Activated T-helper 1 cell treated with anti-CD3 and anti-CD28 coated beads, Interleukin-12 subunit alpha, Interleukin-12 subunit beta, Interleukin-2, Interleukin-4 antibody, amounts not matched to agents 30 ng/mL and 10 ng/mL and 1 ng/mL, durations not matched to agents 14 hours and 24 hours and 36 hours (primary cell): Measurements from ENCODE around the gene KARS1. TPM values are rescaled to one million over a fixed set of nuclear protein-coding genes. Genes with fewer than 3 reads are reported as not detected.

Source experiments
- DNase-seq: peaks from one replicate; pipeline ENCODE4 v3.0.0; 2021; ENCODE audit warnings: low spot score
- H3K27ac Mint-ChIP-seq: one replicate; pipeline ENCODE4 v1.8.0; 2021; ENCODE audit warnings: mild to moderate bottlenecking, mixed read lengths
- H3K27me3 Mint-ChIP-seq: one replicate; pipeline ENCODE4 v1.8.0; 2022; ENCODE audit warnings: mild to moderate bottlenecking, moderate library complexity, mixed read lengths; ENCODE audit not compliant: insufficient read depth
- H3K36me3 Mint-ChIP-seq: one replicate; pipeline ENCODE4 v1.8.0; 2021; ENCODE audit warnings: low read depth, mixed read lengths
- H3K4me1 Mint-ChIP-seq: one replicate; pipeline ENCODE4 v1.8.0; 2021; ENCODE audit warnings: low read depth, mixed read lengths
- H3K4me3 Mint-ChIP-seq: one replicate; pipeline ENCODE4 v1.8.0; 2021; ENCODE audit warnings: mild to moderate bottlenecking, moderate library complexity, mixed read lengths
- H3K9me3 Mint-ChIP-seq: one replicate; pipeline ENCODE4 v1.8.0; 2021; ENCODE audit warnings: mixed read lengths
- intact Hi-C: fragments of 100-400 bp; cut with micrococcal nuclease; formaldehyde crosslinking; loops from one replicate; pipeline ENCODE4 v1.15.1; 2024
- total RNA-seq: library from RNA; stranded (reverse); gene quantifications from 2 replicates; pipeline ENCODE4 v1.2.3, GENCODE V29; 2022

Gene KARS1
- total RNA-seq, 1 donor from 2014 or later, result 271 TPM

DNA sequence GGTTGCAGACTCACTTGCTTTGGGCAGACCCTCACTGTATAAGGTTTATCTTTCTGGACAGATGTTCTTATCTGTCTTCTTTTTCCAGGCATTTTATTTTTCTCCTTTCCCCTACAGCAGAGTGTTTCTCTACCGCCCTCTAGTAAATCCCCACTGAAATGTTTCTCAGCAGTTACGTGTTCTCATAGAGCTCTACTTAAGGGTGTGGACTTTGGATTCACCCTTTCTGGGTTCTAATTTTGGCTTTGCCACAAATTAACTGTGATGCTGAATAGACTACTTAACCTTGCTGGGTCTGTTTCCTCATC is 26.3 kb downstream of the KARS1 start:
- no peak for DNase-seq
- Mint-ChIP-seq H3K4me1 (peaks cover 53% of the 10 kb centered on the region), H3K27me3 (no peaks in the 10 kb centered on the region), H3K36me3 (peaks cover 41% of the 10 kb centered on the region), H3K4me3 (peak overlapping the region; percentile 90), H3K27ac (peak overlapping the region; percentile 61), H3K9me3 (no peaks in the 10 kb centered on the region)
- intact Hi-C loops, result loop anchor here (5.0 to 10.0 kb wide), 2 partner anchors 239 to 636 kb away; partner anchors contain the start of gene WDR59

DNA sequence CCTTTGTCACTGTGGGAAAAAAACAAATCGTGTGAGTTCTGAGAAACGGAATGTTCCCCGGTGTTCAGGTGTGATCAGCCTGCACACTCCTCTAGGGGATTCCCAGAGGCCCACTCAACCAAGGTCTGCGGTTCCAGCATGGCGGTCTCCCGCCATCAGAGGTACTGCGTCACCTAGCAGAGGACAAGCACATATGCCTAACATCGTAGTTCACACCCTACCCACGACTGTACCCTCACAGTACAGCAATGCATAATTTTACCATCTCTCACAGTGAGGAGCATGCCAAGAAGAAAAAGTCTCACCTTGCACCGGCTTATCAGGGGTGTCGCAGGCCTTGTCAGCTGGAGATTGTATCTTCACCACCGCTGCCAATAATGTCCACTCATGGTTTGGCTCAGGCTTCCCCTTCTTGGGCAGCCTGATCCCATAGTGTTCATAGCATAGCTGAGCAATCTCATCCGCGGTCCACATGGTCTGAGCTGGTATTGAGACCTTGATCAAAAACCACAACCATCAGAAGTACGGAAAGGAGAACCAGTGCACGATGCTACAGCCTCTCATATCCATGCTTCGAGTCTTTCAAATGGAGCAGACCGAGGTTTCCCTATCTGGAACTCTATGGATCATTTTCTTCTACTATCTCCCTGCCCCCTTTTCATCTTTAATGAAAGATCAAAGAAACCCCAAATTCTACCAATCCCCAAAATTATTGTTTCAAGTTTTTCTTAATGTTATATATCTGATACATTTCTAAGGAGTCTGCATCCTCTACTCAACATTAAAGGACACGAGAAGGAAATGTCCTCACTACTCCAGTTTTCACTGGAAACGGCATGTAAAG is 26.9 kb downstream of the KARS1 start:
- intact Hi-C loops, result loop anchor here (5.0 to 10.0 kb wide), 2 partner anchors 238 to 636 kb away; partner anchors contain the start of gene WDR59
- peak overlapping the region; percentile 90 for H3K4me3 Mint-ChIP-seq
- no peak for DNase-seq

DNA sequence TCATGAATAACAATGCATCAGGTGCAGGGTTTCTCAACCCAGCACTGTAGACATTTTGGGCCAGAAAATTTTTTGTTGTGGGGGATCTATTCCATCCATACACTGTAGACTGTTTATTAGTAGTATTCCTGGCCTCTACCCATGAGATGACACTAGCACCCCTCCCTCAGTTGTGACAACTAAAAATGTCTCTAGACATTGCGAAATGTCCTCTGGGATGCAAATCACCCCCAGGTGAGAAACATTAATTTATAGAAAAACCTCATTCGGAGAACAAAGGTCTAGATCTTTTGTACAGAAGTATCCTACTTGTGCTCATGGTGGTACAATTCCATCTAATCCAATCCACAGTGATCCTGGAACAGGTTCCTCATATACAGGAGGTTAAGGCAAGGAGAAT is 28.7 kb downstream of the KARS1 start:
- intact Hi-C loops, result no loop called here
- no peak for DNase-seq
- peaks cover 43% of the 10 kb centered on the region for H3K36me3 Mint-ChIP-seq
- no peaks in the 10 kb centered on the region for H3K27me3 Mint-ChIP-seq
- peaks cover 50% of the 10 kb centered on the region for H3K4me1 Mint-ChIP-seq
- no peak overlapping the region for H3K4me3 Mint-ChIP-seq
- no peak overlapping the region for H3K27ac Mint-ChIP-seq
- H3K9me3 Mint-ChIP-seq, result no peaks in the 10 kb centered on the region

More for the DNA sequence above, 26.9 kb downstream of the KARS1 start:
- H3K27me3 Mint-ChIP-seq, result no peaks in the 10 kb centered on the region
- H3K4me1 Mint-ChIP-seq, result peaks cover 55% of the 10 kb centered on the region
- no peaks in the 10 kb centered on the region for H3K9me3 Mint-ChIP-seq
- H3K36me3 Mint-ChIP-seq, result peaks cover 38% of the 10 kb centered on the region
- peak overlapping the region; percentile 61 for H3K27ac Mint-ChIP-seq

DNA sequence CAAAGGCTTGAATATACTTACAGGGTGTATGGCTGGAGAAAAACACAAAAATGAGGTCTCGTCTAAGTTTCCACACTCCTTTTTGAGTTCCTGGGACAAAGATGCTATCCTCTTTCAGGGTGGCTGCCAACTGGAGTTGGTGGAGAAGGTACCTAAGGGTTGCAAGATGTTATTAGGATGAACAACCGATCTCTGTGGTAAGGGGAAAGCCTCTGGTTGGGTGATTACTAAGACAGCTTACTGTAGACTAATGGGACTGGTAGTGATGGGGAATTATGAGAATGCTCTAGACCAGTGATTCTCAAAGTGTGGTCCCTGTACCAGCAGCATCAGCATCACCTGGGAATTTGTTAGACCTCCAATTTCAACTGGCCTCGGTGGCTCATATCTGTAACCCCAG is 30.3 kb downstream of the KARS1 start:
- intact Hi-C loops, result no loop called here
- no peak for DNase-seq
- H3K4me1 Mint-ChIP-seq, result peaks cover 40% of the 10 kb centered on the region

DNA sequence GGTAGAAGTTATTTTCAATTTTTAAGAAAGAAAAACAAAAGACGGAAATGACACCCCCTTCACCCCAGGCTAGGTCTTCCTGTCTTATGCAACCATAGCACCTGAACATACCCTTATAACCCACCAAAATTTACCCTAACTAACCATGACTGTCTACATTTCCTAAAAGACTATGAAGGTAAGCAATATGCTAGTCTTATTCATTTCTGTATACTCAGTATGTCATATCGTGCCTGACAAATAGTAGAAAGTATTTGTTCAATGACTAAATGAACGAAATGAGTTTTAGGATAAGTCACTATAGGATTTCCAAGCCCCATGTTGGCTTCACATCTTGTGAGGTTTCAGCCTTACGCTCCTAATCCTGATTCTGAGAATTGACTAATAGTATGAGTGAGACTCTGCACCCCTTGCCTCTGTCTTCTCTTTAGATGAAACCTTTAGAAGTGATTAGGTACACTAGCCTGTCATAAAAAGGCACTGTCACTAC is 30.9 kb downstream of the KARS1 start:
- Mint-ChIP-seq H3K27ac (peak overlapping the region; percentile 25), H3K9me3 (no peaks in the 10 kb centered on the region), H3K27me3 (no peaks in the 10 kb centered on the region), H3K4me3 (peak overlapping the region; percentile 17), H3K4me1 (peaks cover 34% of the 10 kb centered on the region), H3K36me3 (peaks cover 60% of the 10 kb centered on the region)
- no peak for DNase-seq
- intact Hi-C loops, result no loop called here

More for the DNA sequence above, 30.3 kb downstream of the KARS1 start:
- Mint-ChIP-seq H3K36me3 (peaks cover 59% of the 10 kb centered on the region), H3K27me3 (no peaks in the 10 kb centered on the region), H3K4me3 (no peak overlapping the region), H3K27ac (peak overlapping the region; percentile 25), H3K9me3 (no peaks in the 10 kb centered on the region)

DNA sequence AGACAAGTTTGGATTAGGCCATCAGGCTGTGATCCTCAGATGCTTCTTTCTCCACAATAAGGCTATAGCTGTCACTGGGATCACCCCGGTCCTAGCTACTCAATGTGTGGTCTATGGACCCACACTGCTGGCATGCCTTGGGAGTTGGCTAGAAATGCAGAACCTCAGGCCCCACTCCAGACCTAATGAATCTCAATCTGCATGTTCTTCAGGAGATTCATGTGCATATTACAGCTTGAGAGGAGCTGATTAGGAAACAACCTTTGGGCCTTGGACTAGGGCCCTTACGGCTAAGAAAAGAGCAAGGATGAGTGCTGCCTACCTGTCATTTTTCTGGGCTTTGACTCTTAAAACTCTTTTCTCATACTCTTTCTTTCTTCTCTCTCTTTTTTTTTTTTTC is 31.8 kb downstream of the KARS1 start:
- intact Hi-C loops, result no loop called here
- H3K36me3 Mint-ChIP-seq, result peaks cover 55% of the 10 kb centered on the region
- no peak overlapping the region for H3K4me3 Mint-ChIP-seq
- DNase-seq, result no peak
- no peak overlapping the region for H3K27ac Mint-ChIP-seq
- no peaks in the 10 kb centered on the region for H3K27me3 Mint-ChIP-seq
- no peaks in the 10 kb centered on the region for H3K9me3 Mint-ChIP-seq
- H3K4me1 Mint-ChIP-seq, result peaks cover 25% of the 10 kb centered on the region

DNA sequence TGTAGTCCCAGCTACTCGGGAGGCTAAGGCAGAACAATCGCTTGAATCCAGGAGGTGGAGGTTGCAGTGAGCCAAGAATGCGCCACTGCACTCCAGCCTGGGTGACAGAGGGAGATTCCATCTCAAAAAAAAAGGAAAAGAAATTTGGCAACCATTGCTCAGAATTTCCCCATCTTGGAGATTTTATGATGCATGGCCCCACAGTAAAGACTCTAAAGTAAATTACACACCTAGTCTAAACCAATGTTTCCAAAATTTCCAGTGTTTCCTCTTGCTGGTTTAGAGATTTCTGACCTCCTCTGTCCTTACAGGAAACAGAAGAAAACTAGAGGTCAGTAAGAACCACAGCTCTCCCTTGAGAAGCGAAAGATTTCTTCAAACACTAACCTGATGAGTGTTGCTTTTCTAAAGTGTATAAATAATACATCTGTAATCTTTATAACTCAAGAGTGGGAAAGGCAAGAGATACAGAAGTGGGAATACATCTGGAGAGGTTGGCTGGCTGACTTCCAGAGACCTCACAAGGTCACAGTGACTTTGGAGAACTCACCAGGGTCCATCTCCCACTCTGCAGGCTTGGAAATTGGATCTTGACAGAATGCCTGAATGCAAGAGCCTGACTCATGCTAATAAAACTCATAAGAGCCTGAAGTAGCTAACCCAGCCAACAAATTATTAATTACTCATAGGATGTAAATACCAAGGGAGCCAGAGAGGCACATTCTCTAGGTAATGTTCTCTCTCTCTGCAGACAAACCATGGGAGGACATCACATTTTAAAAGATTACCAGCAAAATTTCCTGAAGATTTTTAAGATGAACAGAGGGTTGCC is 33.2 kb downstream of the KARS1 start:
- Mint-ChIP-seq H3K4me1 (peaks cover 20% of the 10 kb centered on the region), H3K4me3 (no peak overlapping the region), H3K27ac (no peak overlapping the region), H3K9me3 (no peaks in the 10 kb centered on the region), H3K36me3 (peaks cover 53% of the 10 kb centered on the region), H3K27me3 (no peaks in the 10 kb centered on the region)
- intact Hi-C loops, result no loop called here
- DNase-seq, result no peak

DNA sequence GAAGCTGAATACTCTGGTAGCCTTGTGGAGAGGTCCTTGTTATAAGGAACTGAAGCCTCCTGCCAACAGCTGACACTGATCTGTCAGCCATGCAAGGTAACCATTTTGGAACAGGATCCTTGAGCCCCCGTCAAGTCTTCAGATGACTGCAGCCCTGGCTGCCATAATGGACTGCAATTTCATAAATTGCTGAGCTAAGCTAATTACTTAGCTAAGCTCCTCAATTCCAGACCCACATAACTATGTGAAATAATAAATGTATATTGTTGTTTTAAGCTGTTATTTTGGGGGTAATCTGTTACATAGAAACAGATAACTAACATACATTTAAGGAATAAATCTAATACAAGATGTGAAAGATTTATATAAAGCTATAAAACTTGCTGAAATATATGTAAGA is 41.0 kb downstream of the KARS1 start:
- no peak for DNase-seq
- Mint-ChIP-seq H3K4me3 (no peak overlapping the region), H3K27me3 (no peaks in the 10 kb centered on the region), H3K27ac (no peak overlapping the region), H3K4me1 (no peaks in the 10 kb centered on the region), H3K9me3 (peaks cover 10% of the 10 kb centered on the region), H3K36me3 (peaks cover 31% of the 10 kb centered on the region)
- intact Hi-C loops, result no loop called here

DNA sequence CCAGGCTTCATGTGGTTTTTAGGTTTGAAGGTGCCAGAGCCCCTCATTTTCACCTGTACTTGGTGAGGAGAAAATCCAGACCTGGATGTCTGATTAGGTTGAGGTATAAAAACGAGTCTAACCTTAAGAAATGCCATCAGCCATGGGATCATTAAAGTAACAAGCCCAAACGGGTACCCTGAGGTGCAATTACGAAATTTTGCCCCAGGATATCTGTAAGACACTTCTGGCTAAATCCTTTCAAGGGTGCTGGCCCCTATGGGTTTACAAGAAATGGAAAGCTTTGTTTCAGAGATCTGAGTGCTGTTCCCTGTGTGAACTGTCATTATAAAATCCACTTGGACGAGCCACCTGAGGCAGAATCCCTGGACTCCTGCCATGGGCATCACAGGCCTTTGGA is 44.2 kb downstream of the KARS1 start:
- H3K4me3 Mint-ChIP-seq, result no peak overlapping the region
- intact Hi-C loops, result no loop called here
- H3K27me3 Mint-ChIP-seq, result no peaks in the 10 kb centered on the region
- H3K36me3 Mint-ChIP-seq, result peaks cover 44% of the 10 kb centered on the region
- H3K27ac Mint-ChIP-seq, result no peak overlapping the region
- DNase-seq, result no peak
- peaks cover 10% of the 10 kb centered on the region for H3K9me3 Mint-ChIP-seq
- no peaks in the 10 kb centered on the region for H3K4me1 Mint-ChIP-seq

DNA sequence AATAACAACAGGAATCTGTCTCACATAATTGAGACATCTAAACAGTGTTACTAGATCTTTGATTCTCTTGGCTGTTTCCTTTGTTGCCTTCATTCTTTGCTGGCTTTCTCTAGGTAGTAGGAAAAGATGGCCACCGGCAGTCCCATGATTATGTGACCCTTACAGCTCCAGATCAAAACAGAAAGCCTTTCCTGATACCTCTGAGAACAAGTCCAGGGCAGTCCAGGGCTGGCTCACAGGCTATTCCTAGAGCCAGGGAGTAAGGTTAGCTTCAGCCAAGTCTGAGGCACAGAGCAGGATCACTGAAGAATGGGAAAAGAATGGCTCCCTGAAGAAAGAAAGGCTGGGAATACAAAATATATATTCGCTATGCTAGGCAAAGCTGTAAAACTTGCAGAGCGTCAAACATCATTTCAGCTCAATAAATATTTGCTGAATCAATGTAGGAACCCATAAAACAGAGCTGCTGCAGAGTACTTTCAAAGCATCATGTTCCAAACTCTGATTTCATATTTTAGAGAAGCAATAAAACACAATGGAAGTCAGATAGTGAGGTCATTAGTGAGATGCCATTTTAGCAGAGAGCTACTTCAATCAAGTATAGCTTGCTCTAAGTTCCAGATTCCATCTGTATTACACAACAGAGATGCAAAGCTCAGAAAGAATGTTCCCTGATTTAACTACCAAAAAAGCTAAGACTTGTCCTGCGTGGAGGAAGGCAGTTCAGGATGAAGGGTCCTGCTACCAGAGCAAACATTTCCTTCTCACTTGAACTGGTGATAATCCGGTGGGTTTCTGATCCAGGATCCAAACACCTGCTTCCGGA is 47.8 kb downstream of the KARS1 start:
- Mint-ChIP-seq H3K27me3 (no peaks in the 10 kb centered on the region), H3K27ac (no peak overlapping the region), H3K4me3 (no peak overlapping the region), H3K36me3 (peaks cover 52% of the 10 kb centered on the region), H3K4me1 (peaks cover 7% of the 10 kb centered on the region), H3K9me3 (peaks cover 16% of the 10 kb centered on the region)
- DNase-seq, result no peak
- intact Hi-C loops, result no loop called here

DNA sequence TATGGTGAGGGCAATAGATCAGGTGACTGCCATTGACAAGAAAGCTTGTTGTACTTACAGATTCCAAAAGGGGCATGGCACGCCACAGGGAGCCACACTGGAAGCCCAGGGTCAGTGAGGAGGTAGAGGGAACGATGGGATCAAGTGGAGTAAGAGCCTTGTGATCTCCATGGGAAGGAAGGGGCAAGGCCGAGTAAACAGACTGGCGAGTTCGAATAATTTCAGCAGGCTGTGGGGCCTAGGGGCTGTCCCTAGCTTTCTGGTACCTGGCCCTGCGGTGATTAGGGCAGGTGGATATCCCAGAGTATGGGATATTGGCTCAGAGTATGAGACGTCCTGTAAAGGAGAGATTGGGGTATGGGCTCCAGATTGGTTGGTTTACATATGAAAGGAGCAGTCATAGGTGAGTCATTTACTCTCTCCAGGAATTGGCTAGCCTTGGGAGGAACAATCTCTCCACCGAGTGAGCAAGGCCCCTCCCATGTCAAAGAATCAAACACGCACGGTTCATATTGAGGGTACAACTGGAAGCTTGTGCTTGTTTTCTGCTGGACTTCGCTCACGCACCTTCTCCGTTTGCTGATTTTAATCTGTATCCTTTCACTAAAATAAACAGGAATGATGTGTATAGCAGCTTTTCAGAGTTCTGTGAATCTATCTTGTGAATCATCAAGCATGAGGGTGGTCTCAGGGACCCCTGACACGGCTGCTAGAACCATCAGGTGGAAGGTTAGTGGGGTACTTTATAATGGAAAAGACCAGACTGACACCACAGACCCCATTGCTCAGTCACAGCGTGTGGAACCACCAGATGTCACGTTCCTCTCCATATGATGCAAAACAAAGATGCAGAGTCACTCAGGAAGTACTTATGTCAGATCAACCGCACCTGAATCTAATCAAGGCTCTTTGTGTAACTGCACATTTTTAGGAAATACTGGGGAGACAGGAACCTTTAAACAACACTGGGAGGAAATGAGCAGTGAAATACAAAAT is 53.3 kb downstream of the KARS1 start:
- Mint-ChIP-seq H3K27me3 (no peaks in the 10 kb centered on the region), H3K4me1 (peaks cover 22% of the 10 kb centered on the region), H3K9me3 (peaks cover 5% of the 10 kb centered on the region), H3K27ac (peak overlapping the region; percentile 45), H3K36me3 (peaks cover 20% of the 10 kb centered on the region), H3K4me3 (no peak overlapping the region)
- intact Hi-C loops, result no loop called here
- no peak for DNase-seq
